GM19035 (cell line): ENCODE results near the gene KCMF1.
"Not testable (repeated sequence)": the region's sequence is repeated elsewhere in the genome, so short reads cannot be mapped to it uniquely, and the experiment has no call there.

Source experiments
- ATAC-seq: cut with Tn5 transposase; IDR thresholded peaks from one replicate; pipeline ENCODE4 v1.9.1; 2021; ENCODE audit not compliant: unreplicated experiment

KCMF1 gene

DNA sequence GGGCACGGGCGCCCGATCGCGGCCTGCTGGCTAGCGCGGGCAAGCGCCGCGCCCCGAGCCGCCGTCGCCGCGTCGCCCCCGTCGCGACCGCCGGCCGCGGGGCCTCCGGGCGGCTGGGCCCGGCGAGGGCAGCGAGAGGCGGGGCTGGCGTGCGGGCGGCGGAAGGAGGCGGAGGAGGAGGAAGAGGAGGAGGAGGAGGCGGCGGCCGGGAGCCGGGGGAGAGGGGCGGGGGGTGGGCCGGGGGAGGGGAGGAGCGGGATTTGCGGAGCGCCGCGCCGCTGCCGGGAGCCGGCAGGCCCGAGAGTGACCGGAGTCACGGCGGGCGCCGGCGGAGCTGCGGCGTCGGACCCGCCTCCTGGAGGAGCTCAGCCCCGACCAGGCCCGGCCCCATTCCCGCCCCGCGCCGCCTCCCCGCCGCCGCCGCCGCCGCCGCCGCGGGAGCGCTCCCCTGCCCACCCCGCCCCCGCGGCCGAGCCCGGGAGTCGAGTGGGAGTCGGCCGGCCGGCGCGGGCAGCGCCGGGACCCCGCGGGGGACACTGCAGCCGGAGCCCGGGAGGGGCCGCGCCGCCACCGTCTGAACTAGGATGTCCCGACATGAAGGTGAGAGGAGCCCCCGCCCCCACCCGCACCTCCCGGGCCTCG lies at the start of gene KCMF1:
Gene KCMF1 (plus strand): TSS at position 294 of the 642 bp plus-strand sequence. CDS start 291 bp downstream, at position 585.
- ATAC-seq = peak; percentile 55

DNA sequence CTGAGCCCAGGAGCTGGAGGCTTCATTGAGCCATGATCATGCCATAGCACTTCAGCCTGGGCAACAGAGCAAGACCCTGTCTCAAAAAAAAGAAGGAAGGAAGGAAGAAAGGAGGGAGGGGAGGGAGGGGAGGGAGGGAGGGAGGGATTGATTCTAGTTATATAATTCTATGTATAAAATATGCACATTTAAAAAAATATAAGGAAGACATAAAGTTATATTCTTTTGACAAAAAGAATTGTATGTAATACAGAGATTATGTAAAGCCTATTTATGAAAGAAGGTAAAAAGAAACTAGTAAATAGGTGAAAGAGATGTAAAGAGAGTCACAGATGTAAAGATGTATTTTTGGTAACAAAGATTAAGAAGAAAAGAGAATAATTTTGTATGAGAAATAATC lies 48.0 kb upstream of the KCMF1 start:
- ATAC-seq = no peak

DNA sequence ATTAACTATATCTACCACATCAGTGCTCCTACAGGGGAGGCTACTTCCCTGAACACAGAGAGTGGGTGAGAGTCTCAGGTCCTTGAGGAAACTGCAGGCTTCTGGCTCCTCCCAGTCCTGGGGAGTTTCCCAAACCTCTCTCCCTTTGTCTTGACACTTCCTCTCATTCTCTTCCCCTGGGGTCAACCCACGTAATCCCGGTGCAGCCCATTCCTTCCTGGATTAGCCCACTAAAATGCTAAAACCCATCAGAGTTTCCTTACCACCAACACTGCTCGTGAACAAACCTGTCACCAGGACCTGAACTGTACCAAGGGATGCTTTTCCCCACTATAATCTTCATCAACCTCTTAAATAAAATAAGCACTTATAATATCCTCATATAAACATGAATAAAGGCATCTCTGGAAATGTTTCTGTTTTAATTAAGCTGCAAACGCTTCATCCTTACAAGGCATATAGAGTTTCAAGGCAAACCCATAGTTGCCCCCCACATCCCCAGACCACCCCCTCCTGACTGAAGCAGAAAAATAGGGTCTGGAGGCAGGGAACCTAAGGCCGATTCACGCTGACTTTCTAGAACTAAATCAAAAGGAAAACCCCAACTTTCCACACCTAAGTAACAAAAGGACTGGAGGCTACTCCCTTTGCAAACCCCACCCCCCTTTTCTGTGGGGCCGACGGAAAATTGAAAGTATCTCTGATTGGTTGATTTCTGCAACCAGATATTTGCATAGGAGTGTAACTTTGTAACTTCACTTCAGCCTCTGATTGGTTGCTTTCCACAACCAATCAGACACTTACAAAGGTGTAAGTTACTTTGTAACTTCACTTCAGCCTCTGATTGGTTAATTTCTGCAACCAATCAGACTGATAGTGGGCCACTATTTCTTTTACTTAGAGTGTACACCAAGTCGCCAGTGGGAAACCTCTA lies 46.5 kb upstream of the KCMF1 start:
- ATAC-seq = peak; percentile 31

DNA sequence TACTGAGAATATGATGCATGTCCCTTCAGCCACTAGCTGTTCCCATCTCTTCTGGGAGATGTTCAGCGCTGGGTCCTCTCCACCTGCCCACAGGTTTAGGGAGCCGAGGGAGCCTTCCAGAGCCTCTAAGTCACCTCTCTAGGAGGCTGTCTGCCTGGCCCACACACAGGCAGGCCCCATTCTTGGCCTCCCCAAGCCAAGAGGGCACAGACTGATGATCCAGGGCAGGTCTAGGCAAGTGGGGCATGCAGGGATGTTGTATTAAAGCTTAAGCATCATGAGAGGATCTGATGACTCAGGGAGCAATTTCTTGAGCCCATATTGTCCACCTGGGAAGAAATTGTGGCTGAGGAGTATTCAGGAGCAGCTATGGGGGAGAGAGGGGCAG lies 45.6 kb upstream of the KCMF1 start:
- peak; percentile 0 for ATAC-seq

DNA sequence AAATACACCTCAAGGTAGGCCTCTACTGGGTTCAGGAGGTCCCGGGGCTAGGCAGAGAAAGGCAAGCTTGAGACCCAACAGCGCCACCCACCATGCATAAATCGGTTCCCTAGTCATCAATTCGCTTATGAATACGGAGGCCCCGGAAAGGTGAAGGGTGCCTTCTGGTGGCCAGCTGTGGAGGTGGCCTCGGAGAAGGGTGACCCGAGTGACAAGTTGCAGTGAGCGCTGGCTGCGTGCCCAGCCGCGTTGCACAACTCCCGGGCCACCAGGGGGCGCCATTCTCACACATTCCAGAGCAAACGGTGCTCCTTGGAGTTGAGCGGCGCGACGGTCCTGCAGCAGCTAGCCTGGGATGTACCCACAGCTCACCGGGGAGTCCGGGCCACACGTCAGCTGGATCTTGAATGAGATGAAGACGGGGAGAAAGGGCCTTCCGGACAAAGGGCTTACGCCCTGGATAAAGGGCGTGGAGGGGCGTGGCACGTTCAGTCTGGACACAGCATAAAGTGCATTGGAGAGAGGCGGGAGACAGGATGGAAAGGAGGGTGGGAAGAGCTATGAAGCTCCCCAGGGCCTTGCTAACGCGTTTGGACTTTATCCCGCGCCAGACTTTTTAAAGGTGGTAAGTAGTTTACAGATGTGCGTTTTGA lies 45.1 kb upstream of the KCMF1 start:
- peak; percentile 79 for ATAC-seq

DNA sequence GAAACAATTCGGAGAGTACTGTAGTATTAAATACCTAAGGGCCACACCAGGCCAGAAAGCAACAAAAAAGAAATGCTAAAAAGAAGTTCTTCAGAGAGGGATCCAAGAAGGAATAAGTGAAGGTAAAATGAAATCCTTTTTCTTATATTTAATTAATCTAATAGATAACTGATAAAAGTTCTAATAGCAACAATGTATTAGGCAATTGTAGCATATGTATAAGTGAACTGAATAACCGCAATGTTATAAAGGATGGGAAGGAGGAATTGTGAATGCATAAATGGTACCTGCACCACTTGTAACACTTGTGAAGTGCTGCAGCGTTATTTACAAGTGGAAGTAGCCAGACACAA lies 43.7 kb upstream of the KCMF1 start:
- ATAC-seq = no peak

DNA sequence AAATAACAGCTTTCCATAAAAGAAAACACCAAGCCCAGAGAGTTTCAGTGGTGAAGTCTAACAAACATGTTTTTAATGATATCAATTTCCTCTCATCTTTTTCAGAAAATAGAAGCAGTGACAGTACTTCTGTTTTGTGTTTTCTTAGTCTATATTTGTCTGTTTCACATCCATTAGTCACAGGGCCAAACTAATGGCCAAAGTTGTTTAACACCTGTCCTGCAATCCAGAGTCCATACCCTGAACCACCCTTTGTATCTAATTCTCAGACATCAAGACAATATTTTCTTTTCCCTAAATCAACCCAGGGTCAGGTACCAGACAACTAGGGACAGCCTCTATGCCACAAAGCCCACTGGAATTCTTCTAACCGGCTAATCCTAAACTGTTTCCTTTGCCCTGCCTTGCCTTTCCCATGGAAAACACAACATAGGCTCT lies 39.6 kb upstream of the KCMF1 start:
- ATAC-seq = peak; percentile 67

DNA sequence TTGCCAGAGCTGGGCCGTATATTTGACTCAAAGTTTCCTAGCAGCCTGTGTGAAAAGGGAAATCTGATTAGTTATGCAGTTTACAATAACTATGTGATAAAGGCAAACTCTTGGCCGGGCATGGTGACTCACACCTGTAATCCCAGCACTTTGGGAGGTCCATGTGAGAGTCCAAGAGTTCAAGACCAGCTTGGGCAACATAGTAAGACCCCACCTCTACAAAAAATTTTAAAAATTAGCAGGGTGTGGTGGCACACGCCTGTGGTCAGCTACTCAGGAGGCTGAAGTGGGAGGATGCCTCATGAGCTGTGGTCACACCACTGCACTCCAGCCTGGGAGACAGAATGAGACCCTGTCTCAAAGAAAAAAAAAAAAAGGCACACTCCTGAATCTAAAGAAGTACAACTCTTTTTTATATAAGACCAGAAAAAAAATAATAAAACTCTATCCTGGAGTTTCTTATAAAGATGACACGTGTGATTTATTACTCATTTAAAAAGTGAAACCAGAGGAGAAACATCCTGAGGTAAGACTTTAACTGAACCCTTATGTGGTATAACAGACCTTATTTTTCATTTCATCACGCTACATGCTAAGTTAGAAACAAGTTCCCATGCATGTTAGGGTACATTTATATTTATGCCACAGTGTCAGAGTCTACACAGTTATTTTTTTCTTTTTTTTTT lies 32.6 kb upstream of the KCMF1 start:
- peak; percentile 28 for ATAC-seq

DNA sequence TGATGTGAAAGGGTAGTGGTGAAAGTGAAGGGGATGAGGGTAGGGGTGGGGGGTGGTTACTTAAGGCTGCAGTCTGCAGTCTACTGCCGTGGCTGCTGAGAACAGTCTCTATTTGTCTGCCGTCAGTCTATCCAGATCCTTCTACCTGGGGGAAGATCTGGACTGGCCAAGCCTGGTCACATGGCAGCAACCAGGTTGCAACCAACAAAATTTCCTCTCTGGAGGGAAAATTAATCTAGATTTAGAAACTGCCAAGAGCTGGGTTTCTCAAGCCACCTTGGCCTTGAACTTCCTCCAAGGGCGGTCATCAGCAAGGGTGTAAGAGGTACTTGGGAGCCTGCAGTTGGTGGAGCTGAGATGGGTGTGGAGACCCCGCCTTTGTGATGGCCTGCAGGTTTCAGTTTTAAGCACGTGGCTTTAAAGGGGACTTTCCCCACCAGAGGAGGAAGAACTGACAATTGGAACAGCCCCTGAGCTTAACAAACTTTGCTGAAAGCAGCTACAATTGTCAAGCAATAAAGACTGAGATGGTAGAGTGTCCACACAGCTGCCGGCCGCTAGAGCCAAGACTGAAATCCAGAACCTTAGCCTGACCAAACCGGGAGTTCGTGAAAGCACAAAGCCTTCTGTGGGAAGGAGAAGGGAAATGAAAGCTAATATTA lies 31.4 kb upstream of the KCMF1 start:
- peak; percentile 77 for ATAC-seq

DNA sequence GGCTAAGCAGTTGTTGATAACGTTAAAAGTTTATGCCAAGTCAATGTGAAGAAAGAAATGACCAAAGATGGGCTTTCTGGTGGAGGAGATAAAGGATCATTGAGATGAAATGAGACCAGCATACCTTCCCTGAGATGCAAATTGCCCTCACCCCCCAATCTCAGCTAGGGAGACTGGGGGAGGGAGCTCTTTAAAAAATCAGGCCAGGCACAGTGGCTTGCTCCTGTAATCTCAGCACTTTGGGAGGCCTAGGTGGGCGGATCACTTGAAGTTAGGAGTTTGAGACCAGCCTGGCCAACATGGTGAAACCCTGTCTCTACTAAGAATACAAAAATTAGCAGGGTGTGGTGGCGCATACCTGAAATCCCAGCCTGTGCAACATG lies 30.9 kb upstream of the KCMF1 start:
- peak; percentile 4 for ATAC-seq

DNA sequence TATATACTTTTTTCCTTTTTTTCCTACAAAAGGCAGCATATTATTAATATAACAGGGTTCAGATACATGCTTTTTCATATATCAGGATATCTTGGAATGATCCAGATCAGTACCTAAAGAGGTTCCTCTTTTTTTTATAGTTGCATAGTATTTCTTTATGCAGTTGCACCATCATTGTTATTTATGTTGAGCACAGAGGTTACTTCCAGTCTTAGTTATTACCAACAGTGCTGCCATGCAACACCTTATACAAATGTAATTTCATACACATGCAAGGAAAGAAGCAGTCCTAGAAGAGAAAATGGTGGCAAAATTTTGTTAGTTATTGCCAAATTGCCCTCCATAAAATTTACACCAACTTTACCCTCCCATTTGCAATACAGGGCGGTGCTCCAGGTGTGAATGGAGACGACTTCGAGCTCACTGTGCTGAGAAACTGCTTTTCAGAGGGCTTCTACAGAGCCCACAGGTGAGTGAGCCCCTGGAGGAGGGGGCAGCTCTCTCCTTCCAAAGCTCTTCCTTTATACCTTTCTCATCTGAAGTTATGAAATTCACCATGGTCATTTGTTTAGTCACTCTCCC lies 30.0 kb upstream of the KCMF1 start:
- ATAC-seq = no peak

DNA sequence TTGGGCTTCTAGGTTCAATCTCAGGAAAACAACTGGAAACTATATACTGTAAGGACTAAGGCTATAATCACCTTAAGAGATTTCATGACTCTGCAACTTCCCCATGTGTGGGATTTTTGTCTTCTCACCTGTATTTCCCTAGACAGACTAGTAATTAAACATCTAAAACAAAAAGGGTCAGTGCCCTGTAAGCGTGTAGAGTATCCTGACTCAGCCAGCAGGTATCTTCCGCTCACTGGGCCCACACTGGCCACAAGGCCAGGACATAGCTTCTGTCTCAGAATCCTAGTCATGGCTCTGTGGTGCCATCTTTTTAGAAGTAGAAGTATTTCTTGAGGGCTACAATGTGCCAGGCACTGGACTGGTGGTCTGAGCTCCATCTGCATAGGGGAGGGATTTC lies 28.8 kb upstream of the KCMF1 start:
- ATAC-seq = no peak

DNA sequence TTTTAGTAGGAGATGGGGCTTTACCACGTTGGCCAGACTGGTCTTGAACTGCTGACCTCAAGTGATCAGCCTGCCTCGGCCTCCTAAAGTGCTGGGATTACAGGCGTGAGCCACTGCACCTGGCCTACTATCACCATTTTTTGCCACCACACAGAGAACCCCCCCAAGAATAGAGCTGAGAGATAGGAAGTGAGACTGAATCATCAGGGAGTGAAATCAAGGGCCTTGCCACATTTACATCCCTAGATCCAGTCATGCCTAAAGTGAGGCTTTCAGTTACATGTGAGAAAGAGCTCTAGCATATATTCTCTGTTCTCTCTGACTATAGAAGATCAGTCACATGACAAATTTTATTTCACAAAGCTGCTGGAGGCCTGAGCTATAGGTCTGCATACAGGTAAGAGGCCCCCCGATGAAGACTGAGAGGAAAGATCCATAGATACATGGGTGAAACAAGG lies 28.0 kb upstream of the KCMF1 start:
- peak; percentile 24 for ATAC-seq

DNA sequence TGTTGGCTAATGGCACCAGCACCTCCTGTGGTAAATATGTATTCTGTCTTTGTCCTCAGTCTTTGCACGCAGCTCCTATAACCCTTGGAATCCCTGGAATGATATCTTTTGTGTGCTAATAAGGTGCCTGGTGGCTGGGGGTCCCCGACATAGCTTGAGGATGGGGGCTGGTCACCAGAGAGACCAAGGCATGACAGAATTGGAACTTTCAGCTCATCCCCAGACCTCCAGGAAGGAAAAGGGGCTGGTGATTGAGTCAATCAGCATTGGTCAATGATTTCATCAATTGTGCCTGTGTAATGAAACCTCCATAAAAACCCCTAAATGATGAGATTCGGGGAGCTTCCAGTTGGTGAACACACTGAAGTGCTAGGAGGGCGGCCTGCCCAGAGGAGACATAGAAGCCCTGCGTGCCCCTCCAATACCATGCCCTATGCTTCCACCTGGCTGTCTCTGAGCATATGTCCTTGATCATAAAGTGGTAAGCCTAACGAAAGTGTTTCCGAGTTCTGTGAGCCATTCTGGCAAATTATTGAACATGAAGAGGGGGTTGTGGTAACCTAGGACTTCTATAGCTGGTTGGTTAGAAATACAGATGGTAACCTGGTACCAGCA lies 26.6 kb upstream of the KCMF1 start:
- no peak for ATAC-seq

DNA sequence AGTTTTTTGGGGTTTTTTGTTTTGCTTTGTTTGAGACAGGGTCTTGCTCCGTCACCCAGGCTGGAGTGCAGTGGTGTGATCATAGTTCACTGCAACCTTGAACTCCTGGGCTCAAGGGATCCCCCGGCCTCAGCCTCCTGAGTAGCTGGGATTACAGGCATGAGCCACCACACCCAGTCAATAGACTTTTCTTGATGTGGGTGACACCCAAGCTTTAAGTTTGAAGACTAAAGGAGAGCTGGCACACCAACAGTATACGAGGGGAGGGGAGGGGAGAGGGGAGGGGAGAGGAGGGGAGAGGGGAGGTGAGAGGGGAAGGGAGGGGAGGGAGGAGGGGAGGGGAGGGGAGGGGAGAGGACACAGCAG lies 25.1 kb upstream of the KCMF1 start:
- not testable (repeated sequence) for ATAC-seq

DNA sequence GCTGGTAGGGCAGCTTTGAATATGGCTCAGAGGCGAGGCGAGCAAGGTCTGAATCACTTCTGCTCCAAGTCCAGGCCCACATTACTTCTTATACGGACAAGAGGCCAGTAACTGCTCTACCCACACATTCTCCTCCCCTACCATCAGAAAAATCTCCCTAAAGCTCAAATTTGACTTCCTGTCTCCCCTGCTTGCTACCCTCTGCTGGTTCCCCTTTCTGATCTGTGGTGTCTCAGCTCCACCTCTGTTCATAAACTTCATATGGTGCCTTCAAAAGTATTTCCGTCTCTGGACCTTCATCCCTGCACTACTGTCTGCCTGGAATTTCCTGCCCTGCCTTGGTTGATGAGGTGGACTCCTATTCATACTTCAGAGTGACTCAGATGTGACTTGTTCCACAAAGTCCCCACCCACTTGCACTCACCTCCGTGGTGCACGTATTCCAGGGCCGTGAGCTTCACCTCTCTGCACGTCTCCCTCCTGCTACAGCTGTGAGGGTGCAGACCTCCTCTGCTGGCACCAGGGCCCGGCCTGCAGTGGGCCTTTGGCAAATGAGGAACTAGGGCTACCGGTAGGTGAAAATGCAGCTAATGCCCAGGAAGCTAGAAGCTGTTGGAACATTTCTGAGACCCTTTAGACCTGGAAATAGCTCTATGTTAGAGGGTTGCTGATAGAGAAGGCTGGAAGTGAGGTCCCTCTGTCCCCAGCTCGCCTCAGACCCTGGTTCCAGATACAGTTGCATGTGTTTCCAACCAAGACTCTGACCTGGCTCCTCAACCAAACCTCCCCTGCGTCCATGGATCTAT lies 24.6 kb upstream of the KCMF1 start:
- peak; percentile 67 for ATAC-seq

DNA sequence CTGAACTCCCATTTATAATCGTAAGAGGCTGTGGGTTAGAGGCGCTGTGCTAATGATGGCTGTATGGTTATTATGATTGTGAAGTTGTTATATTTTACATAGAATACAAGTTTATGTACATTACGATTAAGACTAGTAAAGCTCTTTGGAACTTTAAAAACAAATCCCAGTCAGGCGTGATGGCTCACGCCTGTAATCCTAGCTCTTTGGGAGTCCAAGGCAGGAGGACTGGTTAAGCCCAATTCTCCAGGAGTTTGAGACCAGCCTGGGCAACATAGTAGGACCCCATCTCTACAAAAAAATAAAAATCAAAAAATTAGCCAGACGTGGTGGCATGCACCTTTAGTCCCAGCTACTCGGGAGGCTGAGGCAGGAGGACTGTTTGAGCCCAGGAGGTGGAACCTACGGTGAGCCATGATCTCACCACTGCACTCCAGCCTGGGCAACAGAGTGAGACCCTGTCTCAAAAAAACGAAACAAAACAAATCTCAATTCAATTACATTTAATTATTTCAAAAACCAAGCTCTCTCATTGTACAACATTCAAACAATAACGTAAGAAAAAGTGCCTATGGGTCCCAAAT lies 23.9 kb upstream of the KCMF1 start:
- no peak for ATAC-seq

DNA sequence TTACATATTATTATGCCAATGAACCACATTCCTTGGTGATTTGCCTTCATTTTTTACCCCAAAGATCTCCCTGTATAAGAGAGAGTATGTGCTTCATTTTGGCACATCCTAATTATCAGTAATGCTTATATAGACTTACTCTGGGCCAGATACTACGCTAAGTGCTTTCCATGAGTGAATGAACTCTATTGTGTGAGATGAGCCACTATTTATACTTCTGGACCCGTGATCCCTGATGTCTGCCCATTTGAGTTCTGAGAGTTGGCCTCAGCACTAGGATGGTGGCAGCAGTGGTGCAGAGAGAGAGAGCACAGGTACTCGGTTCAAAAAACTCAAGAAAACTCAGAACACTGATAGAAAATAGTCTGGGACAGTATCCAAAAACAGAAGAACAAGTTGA lies 17.4 kb upstream of the KCMF1 start:
- no peak for ATAC-seq

DNA sequence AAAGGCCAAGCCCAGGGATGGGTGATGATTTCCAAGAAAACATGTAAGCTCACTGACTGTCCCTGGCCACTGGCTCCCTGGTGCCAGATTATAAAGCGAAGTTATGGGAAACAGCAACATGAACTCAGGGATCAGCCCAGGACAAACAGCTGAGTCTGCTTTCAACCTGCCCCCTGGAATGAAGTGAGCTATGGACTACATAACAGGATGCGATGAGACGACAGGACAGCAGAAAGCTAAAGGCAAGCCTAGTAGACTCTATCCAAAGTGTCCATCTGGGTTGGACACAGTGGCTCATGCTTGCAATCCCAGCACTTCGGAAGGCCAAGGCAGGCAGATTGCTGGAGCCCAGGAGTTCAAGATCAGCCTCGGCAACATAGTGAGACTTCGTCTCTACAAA lies 16.6 kb upstream of the KCMF1 start:
- no peak for ATAC-seq
